ENCODE measurements around the gene ZNF536.

DNA sequence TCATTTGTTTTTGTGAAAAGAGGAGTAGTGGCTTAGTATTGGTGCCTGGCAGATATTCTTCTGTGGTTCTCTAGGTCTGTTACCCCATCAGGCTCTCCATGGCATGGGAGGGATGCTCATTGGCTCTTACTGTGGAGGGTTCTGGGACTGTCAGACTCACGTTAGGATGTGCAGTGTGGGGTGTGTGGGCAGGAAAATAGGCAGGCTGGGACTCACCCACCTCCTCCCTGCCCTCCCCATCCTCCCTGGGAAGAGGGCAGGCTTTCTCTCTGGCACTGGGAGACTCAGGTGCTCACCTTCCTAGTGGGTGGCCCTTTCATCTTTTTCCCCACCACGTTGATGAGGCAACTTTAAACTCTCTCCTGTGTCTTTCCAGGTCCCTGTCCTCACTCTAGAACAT, 44.2 kb downstream of the ZNF536 start:
- TF ChIP-seq, protein P1, sequence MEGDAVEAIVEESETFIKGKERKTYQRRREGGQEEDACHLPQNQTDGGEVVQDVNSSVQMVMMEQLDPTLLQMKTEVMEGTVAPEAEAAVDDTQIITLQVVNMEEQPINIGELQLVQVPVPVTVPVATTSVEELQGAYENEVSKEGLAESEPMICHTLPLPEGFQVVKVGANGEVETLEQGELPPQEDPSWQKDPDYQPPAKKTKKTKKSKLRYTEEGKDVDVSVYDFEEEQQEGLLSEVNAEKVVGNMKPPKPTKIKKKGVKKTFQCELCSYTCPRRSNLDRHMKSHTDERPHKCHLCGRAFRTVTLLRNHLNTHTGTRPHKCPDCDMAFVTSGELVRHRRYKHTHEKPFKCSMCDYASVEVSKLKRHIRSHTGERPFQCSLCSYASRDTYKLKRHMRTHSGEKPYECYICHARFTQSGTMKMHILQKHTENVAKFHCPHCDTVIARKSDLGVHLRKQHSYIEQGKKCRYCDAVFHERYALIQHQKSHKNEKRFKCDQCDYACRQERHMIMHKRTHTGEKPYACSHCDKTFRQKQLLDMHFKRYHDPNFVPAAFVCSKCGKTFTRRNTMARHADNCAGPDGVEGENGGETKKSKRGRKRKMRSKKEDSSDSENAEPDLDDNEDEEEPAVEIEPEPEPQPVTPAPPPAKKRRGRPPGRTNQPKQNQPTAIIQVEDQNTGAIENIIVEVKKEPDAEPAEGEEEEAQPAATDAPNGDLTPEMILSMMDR (IDR thresholded peaks at IDR 0.05), result no peak
- no peak for TF ChIP-seq EZH2 (IDR thresholded peaks at IDR 0.05; ENCODE audit: borderline replicate concordance, insufficient read depth, low read depth, low read length, poor library complexity, severe bottlenecking)

All from B cell (primary cell).